ENCODE results near the gene PHF12. TPM values are rescaled to one million over a fixed set of nuclear protein-coding genes. Genes with fewer than 3 reads are reported as not detected.

The PHF12 gene
- total and polyA plus RNA-seq, 10 of the 15 experiments (the other 5 are each of a cell fraction or from before 2014, with no cell fraction given) = 1.3 to 43.9 (median 19.2) TPM

DNA sequence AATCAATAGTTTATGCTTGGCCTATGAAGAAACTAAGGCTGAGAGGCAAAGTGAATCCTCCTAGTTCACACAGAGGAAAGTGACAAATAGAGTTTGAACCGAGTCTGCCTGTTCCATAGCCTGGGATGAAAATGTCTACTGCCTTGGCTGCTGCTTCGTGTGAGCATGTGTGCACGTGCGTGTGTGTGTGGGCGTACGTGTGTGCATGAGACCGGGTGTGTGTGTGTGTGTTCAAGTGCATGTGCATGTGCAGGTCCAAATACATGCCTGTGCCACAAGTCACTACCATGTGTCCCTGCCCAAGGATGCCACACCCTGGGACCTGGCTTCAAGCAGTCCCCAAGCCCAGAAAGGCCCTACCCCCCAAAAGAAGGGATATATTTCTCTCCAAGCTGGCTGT, 40.9 kb upstream of the PHF12 start:
- no TSS peak for BruUV-seq (replicated peaks)
- no peaks in the 10 kb centered on the region for H3K79me2 ChIP-seq (ENCODE audit: control insufficient read depth, insufficient read depth, low read length)
- H2AFZ ChIP-seq (ENCODE audit: control insufficient read depth, low read depth, low read length) = no peak overlapping the region
- ATAC-seq = no peak
- no peak overlapping the region for H3K9ac ChIP-seq (ENCODE audit: control insufficient read depth, insufficient read depth, low read length)
- TF ChIP-seq BHLHE40 (IDR thresholded peaks at IDR 0.05; ENCODE audit: borderline replicate concordance in 1 of 2, low read depth in 2 of 2, low read length in 1 of 2) (0 out of 4 replicates have a peak, but pooled peaks of 1 of the 2 experiments have one; percentile 11), SMARCA5 (IDR thresholded peaks at IDR 0.05) (no peak)
- POLR2A ChIA-PET = interaction anchor here (0.6 kb wide), 1 partner anchor 441 kb away, joined by 4 read pairs; no protein-coding TSS in a partner anchor
- SMC1A ChIA-PET (ENCODE audit: uncharacterized antibody, unreplicated experiment) = no interaction called here
- intact Hi-C loops (cut with micrococcal nuclease; ENCODE audit: unreplicated experiment) (no loop called here), in situ Hi-C loops (cut with MboI) (no loop called here)
- no peak for DNase-seq (ENCODE audit: low read depth, low spot score)
- H3K27ac ChIP-seq (ENCODE audit: control insufficient read depth, insufficient read depth) = no peak overlapping the region
- FAIRE-seq = no peak
- H3K9me3 ChIP-seq (replicated peaks; ENCODE audit: control insufficient read depth, insufficient read depth, low read length) = no peaks in the 10 kb centered on the region
- no peak overlapping the region for H3K4me2 ChIP-seq (ENCODE audit: control insufficient read depth, insufficient read depth)
- no peak overlapping the region for H3K4me3 ChIP-seq
- H3K27me3 ChIP-seq (replicated peaks in 1 of 2; ENCODE audit: control insufficient read depth in 2 of 2, insufficient read depth in 2 of 2, low read length in 1 of 2) = no peaks in the 10 kb centered on the region; a peak in 1 of 4 replicates
- peaks cover 4% of the 10 kb centered on the region; the same call in 1 of the 2 replicates for H3K4me1 ChIP-seq (ENCODE audit: control insufficient read depth, insufficient read depth, low read length)
- WGBS (ENCODE audit: insufficient coverage, insufficient replicate concordance, low lambda C conversion rate, missing lambda C conversion rate) = 40% methylated on average over 7 of the region's 7 CpGs
- no peaks in the 10 kb centered on the region for H3K36me3 ChIP-seq (ENCODE audit: control insufficient read depth in 2 of 2, insufficient read depth in 2 of 2, low read length in 1 of 2)
- CTCF ChIA-PET = interaction anchor here (0.5 kb wide), 1 partner anchor 12 kb away, joined by 4 read pairs; no protein-coding TSS in a partner anchor
- RAD21 ChIA-PET (ENCODE audit: unreplicated experiment) = no interaction called here
- no peaks in the 10 kb centered on the region for H4K20me1 ChIP-seq (ENCODE audit: control insufficient read depth, insufficient read depth)

DNA sequence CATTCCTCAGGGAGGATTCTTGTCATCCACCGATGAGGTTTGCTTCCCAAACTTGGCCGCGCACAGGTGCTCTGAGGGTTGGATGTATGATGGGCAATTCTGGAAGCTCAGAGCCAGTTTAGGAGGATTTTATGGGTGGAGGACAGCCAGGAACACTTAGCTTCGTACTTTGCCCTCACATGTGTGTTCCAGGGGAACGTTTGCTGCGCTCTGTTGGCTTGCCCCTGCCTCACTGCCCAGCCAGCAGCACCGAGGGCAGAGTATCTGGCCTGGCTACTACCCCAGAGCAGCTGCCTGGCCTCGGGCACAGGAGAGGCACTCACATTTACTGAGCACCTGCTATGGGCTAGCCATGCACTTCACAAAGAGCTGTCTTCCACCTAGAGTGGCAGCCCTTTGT, 40.5 kb upstream of the PHF12 start:
- Histone ChIP-seq H3K36me3 (ENCODE audit: control insufficient read depth in 2 of 2, insufficient read depth in 2 of 2, low read length in 1 of 2) (no peaks in the 10 kb centered on the region), H3K4me1 (ENCODE audit: control insufficient read depth, insufficient read depth, low read length) (peaks cover 4% of the 10 kb centered on the region; the same call in 1 of the 2 replicates), H3K4me3 (no peak overlapping the region), H3K27ac (ENCODE audit: control insufficient read depth, insufficient read depth) (no peak overlapping the region), H3K9me3 (replicated peaks; ENCODE audit: control insufficient read depth, insufficient read depth, low read length) (no peaks in the 10 kb centered on the region), H3K27me3 (replicated peaks in 1 of 2; ENCODE audit: control insufficient read depth in 2 of 2, insufficient read depth in 2 of 2, low read length in 1 of 2) (no peaks in the 10 kb centered on the region; a peak in 1 of 4 replicates), H3K4me2 (ENCODE audit: control insufficient read depth, insufficient read depth) (no peak overlapping the region), H3K9ac (ENCODE audit: control insufficient read depth, insufficient read depth, low read length) (no peak overlapping the region), H2AFZ (ENCODE audit: control insufficient read depth, low read depth, low read length) (no peak overlapping the region), H4K20me1 (ENCODE audit: control insufficient read depth, insufficient read depth) (no peaks in the 10 kb centered on the region), H3K79me2 (ENCODE audit: control insufficient read depth, insufficient read depth, low read length) (no peaks in the 10 kb centered on the region)
- ATAC-seq (no peak; the same call in 2 of the 3 replicates), FAIRE-seq (no peak), DNase-seq (ENCODE audit: low read depth, low spot score) (no peak)
- RAD21 ChIA-PET (ENCODE audit: unreplicated experiment) = no interaction called here
- no TSS peak for BruUV-seq (replicated peaks)
- POLR2A ChIA-PET = no interaction called here
- intact Hi-C loops (cut with micrococcal nuclease; ENCODE audit: unreplicated experiment) = no loop called here
- 46% methylated on average over 8 of the region's 8 CpGs for WGBS (ENCODE audit: insufficient coverage, insufficient replicate concordance, low lambda C conversion rate, missing lambda C conversion rate)
- SMC1A ChIA-PET (ENCODE audit: uncharacterized antibody, unreplicated experiment) = no interaction called here
- in situ Hi-C loops (cut with MboI) = no loop called here
- CTCF ChIA-PET = interaction anchor here (0.5 kb wide), 1 partner anchor 12 kb away, joined by 4 read pairs; no protein-coding TSS in a partner anchor
- TF ChIP-seq MXI1 (IDR thresholded peaks at IDR 0.05; ENCODE audit: low read depth, low read length) (no peak), POLR2AphosphoS5 (IDR thresholded peaks at IDR 0.05; ENCODE audit: low read length) (no peak), TCF7 (IDR thresholded peaks at IDR 0.05; ENCODE audit: borderline replicate concordance) (no peak), BMI1 (IDR thresholded peaks at IDR 0.05; ENCODE audit: borderline replicate concordance) (no peak), ZNF622 (IDR thresholded peaks at IDR 0.05) (no peak), YY1 (IDR thresholded peaks at IDR 0.05; ENCODE audit: low read depth, low read length) (no peak)
- TF ChIP-seq, protein P1, sequence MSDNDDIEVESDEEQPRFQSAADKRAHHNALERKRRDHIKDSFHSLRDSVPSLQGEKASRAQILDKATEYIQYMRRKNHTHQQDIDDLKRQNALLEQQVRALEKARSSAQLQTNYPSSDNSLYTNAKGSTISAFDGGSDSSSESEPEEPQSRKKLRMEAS (IDR thresholded peaks at IDR 0.05; ENCODE audit: low read depth, low read length) = no peak
- TF ChIP-seq, protein P2, sequence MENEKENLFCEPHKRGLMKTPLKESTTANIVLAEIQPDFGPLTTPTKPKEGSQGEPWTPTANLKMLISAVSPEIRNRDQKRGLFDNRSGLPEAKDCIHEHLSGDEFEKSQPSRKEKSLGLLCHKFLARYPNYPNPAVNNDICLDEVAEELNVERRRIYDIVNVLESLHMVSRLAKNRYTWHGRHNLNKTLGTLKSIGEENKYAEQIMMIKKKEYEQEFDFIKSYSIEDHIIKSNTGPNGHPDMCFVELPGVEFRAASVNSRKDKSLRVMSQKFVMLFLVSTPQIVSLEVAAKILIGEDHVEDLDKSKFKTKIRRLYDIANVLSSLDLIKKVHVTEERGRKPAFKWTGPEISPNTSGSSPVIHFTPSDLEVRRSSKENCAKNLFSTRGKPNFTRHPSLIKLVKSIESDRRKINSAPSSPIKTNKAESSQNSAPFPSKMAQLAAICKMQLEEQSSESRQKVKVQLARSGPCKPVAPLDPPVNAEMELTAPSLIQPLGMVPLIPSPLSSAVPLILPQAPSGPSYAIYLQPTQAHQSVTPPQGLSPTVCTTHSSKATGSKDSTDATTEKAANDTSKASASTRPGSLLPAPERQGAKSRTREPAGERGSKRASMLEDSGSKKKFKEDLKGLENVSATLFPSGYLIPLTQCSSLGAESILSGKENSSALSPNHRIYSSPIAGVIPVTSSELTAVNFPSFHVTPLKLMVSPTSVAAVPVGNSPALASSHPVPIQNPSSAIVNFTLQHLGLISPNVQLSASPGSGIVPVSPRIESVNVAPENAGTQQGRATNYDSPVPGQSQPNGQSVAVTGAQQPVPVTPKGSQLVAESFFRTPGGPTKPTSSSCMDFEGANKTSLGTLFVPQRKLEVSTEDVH (IDR thresholded peaks at IDR 0.05; ENCODE audit: low read depth, partially characterized antibody) = no peak
- TF ChIP-seq, protein P3, sequence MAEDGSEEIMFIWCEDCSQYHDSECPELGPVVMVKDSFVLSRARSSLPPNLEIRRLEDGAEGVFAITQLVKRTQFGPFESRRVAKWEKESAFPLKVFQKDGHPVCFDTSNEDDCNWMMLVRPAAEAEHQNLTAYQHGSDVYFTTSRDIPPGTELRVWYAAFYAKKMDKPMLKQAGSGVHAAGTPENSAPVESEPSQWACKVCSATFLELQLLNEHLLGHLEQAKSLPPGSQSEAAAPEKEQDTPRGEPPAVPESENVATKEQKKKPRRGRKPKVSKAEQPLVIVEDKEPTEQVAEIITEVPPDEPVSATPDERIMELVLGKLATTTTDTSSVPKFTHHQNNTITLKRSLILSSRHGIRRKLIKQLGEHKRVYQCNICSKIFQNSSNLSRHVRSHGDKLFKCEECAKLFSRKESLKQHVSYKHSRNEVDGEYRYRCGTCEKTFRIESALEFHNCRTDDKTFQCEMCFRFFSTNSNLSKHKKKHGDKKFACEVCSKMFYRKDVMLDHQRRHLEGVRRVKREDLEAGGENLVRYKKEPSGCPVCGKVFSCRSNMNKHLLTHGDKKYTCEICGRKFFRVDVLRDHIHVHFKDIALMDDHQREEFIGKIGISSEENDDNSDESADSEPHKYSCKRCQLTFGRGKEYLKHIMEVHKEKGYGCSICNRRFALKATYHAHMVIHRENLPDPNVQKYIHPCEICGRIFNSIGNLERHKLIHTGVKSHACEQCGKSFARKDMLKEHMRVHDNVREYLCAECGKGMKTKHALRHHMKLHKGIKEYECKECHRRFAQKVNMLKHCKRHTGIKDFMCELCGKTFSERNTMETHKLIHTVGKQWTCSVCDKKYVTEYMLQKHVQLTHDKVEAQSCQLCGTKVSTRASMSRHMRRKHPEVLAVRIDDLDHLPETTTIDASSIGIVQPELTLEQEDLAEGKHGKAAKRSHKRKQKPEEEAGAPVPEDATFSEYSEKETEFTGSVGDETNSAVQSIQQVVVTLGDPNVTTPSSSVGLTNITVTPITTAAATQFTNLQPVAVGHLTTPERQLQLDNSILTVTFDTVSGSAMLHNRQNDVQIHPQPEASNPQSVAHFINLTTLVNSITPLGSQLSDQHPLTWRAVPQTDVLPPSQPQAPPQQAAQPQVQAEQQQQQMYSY (CRISPR knock-in tag; IDR thresholded peaks at IDR 0.05) = no peak

Measured in GM12878 (cell line).